IPS-18c (cell line): ENCODE results near the gene CYP26B1.
A peak's percentile ranks its signal among the peaks of the same experiment; 100 is the strongest.

Experiments used
- H3K4me3 ChIP-seq: 2 replicates; pipeline ENCODE4 v1.7.0; 2013; ENCODE audit warnings: low read depth, mild to moderate bottlenecking, low read length, moderate library complexity; ENCODE audit not compliant: insufficient read depth
- H3K9me3 ChIP-seq: one replicate; pipeline ENCODE4 v1.6.1; 2013; ENCODE audit warnings: mild to moderate bottlenecking, low read length, moderate library complexity; ENCODE audit not compliant: control insufficient read depth, insufficient read depth

Gene CYP26B1

DNA sequence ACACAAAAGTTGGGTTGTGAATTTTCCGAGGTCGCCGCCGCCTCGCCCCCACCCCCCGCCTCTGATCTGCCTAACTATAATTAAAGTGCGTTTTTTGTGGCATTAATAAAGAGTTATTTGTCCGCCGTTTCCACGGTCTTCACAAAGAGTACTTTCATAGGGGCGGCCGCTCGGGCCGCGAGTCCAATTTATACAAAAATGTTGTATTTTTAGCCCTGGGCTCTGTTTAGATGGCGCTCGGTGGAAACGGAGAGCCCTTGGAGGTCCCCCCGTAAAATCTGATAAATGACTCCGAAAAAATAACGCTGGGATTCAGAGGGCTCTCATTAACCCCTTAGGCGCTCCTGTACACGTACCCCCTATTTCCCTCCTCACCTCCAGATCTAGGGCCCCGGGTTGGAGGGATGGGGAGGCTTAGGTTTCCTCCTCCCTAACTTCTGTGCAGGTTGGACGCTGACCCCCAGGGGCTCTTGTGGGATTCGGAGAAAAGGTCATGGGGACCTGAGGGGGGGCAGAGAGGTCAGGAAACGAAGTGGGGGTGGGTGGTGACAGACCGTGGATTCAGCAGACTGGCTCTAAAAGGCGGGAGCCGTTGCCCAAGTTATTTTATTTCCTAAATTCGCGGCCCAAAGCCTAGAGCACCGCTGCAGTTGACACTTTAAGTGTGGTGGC, 1.9 kb downstream of the CYP26B1 start:
- Histone ChIP-seq H3K4me3 (peak overlapping the region; percentile 70; the same call in 1 of the 2 replicates), H3K9me3 (peaks cover 9% of the 10 kb centered on the region)

DNA sequence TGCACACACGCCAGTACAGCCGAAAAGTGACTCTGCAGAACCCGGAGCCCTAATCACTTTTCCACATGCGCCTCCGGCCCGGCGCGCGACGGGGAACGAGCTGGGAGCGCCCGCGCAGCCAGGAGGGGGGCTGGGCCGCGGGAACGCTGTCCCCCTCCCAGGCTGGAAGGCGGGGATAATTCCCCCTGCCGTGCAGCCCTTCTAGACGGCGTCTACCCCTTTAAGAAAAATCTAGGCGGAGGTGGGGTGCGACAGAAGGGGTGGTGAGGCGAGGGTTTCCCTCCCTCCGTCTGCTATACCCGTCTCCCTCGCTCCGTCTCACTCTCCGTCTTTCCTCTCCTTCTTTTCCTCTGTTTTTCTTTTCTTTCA, 2.4 kb downstream of the CYP26B1 start:
- peak overlapping the region; percentile 70 for H3K4me3 ChIP-seq
- H3K9me3 ChIP-seq, result peaks cover 9% of the 10 kb centered on the region

DNA sequence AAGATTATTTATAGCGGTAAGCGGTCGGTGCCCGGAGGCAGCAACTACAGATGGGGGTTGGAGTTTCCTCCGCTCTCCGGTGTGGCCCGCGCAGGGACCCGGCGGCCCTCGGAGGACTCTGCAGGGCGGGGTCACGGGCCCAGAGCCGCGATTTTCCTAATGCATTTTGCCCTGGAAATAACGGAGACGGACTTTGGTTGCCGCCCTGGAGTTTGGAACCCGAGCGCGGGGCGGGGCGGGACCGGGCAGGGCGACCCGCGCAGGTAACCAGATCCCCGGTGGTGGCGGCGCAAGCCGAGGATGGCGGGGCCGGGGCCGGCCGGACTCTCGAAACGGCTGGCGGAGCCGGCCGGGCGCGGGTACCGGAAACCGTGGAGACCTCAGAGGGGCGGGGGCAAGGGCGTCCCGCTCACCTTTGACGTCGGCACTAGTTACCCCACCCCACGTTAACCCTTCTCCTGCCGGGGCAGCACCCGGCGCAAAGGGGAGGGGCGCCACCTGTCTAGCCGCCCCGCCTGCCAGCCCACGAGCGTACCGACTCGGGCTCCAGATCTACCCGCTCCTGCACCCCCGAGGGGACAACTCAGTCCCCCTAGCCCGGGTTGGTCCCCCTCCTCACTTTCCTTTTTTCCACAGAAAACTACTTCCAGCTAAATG, 2.9 kb downstream of the CYP26B1 start:
- H3K4me3 ChIP-seq, result peak overlapping the region; percentile 70
- H3K9me3 ChIP-seq, result peaks cover 9% of the 10 kb centered on the region

GRCh38 chr2:72144274-72144631, 3.4 kb downstream of the CYP26B1 start:
- peaks cover 9% of the 10 kb centered on the region for H3K9me3 ChIP-seq
- H3K4me3 ChIP-seq, result peak overlapping the region; percentile 70; the same call in 1 of the 2 replicates

DNA sequence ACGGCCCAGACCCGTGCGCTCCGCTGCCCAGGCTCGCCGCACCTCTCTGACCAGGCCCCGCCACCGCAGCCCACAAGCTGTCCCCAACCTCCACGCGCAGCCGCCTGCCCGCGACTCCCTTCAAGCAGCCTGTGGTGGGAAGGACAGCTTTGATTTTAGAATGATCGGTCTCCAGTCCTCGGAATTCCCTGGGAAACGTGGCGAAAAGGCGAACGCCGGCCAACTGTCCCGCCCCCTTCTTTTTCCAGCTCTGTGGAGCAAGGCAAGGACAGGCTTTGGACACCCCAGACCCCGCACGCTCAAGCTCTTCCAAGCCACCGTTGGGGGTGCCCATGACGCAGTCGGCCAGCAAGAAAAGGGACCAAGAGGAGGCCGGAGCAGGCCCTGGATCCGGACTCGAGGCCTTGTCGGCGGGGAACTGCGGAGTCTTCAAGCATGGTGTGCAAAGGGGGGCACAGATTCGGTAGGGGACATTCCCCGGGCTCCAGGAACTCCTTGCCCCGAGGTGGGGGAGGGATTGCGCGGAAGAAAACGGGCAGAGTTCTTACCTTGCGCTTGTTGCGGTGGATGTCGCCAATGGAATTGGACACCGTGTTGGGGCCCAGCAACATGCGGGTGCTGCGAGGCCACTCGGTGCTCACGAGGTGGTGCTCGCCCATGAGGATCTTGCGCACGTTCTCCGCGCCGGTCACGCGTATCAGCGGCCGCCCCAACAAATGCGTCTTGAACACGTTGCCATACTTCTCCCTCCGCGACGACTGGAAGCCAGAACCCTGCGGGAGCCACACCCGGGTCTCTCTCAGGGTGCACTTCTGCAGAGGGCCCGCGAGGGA, 4.0 kb downstream of the CYP26B1 start:
- Histone ChIP-seq H3K9me3 (peaks cover 9% of the 10 kb centered on the region), H3K4me3 (peak overlapping the region; percentile 16)

- H3K4me3 ChIP-seq, result peak overlapping the region; percentile 16
- peaks cover 9% of the 10 kb centered on the region for H3K9me3 ChIP-seq
These were observed 4.9 kb downstream of the CYP26B1 start for GRCh38 chr2:72142570-72143440.

DNA sequence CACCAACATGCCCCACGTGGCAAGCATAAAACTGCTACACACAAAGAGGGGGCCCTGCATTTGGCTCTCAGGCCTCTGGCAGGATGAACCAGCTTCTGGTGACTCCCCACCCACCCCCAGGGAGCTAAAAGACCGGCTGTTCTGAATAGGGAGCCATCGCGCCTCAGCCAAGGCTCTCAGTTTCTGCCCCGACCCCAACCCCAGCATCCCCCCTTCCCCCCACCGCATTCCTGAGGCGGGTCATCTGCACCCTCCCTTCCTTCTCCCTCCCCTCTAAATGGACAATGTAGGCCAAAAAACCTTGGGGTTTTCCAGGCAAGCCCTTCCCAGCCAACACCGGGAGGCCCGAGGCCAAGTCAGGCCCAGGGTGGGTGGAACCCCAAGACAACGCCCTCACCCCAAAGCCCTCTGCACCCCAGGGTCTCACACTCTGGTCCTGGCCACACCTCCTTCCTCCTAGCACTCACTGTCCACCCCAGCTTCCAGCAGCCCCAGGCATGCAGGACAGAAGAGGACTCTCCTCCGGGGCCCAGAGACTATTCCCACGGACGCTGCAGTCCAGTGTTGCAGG, 5.7 kb downstream of the CYP26B1 start:
- peaks cover 9% of the 10 kb centered on the region for H3K9me3 ChIP-seq
- H3K4me3 ChIP-seq, result no peak overlapping the region

DNA sequence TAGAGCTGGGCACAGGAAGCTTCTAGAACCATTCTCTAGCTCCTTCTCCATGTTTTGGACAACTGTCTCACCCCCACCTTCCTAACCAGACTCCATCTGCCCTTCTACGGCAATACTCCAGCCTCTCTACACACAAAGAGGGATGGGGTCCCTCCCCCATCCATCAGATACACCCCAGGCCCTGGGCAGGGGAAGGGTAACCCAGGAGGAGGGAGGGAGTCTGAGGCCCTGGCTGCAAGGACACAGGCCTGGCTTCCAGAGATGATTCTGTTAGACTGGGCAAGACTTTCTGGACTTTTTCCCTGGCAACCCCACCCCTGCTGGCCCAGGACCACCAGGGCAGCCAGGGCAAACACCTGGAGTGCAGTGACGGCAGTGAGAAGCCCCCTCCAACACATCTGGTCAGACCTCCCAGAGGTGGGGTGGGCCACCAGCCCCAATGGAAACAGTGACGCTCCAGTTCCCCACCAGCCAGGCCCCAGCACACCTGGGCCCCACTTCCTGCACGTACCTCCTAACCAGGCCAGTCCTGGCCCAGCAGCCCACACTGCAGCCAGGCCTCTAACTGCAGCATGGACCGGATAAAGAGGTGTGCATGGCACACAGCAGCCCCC, 6.5 kb downstream of the CYP26B1 start:
- Histone ChIP-seq H3K4me3 (no peak overlapping the region), H3K9me3 (peaks cover 9% of the 10 kb centered on the region)

DNA sequence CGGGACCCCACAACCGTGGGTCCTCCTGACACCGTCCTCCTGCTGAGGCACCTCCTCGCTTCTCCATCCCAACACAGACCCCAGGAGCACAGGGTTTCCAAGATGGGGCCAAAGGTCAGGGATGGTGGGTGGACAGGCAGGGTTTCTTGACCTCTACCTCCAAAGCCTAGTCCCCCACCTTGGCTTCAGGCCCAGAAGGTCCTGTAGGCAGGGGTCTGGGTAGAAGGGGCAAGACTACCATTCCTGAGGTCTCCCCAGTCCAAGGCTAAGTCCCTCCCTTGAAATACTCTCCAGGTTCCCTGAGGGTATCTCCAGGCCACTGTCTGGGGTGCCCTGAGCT, 7.1 kb downstream of the CYP26B1 start:
- Histone ChIP-seq H3K4me3 (no peak overlapping the region), H3K9me3 (peaks cover 9% of the 10 kb centered on the region)

DNA sequence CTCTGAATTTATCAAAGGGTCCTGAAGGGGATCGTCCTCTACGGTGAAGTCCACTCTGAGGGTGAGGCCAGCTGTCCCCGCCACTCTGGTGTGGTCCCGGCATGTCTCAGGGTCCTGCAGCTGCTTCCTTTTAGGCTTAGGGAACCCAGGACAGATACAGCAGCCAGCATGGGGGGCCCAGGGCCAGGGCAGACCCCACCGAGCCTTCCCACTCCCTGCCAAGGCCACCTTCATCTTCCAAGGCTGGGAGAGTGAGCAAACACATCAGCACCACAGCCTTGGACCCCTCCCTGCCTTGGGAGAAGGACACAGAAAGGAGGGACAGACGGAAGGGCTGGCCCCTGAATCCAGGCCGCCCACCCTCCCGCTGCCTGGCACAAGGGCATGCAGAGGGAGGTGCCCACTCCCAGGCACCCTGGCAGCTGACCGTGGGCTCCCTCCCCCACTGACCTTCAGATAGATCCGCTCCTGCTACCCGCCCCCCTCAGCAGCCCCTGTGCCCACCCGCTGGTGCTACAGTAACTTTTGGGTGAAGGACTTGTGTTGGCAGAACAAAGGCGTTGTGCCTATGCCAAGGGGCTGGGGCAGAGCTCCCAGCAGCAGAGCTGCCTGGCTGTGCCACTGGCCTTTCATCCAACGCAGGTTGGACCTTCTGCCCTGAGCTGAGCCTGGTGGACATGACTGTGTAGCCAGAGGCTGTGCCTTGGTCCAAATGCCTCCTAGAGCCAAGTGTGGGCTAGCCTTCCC, 7.6 kb downstream of the CYP26B1 start:
- Histone ChIP-seq H3K9me3 (peaks cover 9% of the 10 kb centered on the region), H3K4me3 (no peak overlapping the region)

DNA sequence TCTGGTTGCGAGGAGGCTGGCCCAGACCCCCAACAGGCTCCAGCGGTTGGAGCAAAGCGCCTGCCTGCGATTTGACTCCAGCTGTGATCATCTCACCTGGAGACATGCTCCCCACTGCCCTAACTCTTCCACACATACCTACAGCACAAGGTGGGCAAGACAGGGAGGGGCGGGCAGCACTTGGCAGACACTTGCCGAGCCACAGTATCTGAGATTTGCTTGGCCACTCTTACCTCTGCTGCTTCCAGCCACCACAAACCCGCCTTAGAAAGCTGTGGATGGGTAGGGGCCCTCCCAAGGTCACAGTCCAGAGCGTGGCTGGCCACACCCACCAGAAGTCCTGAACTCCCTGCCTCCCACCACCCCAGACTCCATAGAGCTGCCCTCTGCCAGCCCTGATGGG, 8.2 kb downstream of the CYP26B1 start:
- H3K9me3 ChIP-seq, result peaks cover 9% of the 10 kb centered on the region
- H3K4me3 ChIP-seq, result no peak overlapping the region

DNA sequence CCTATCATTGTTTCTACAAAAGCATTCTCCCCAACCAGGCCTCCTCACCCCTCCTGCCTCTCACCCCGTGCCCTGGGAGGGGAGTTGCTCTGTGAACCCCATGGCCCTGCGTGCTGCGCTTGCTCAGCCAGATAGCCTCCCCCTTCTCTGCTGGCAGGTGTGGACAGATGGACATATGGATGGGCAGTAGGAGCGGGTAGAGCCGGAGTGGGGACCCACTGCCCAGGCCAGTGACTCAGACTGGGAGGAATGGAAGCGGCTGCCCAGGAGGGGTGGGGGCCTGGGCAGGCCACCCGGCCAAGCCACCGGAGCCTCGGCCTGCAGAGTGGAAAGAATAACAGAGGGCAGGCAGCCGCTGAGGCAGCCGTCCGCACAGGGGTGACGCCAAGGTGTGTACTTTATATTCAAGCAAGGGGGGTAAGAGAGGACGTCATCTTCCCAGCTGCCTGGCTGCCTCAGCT, 8.7 kb downstream of the CYP26B1 start:
- no peak overlapping the region for H3K4me3 ChIP-seq
- H3K9me3 ChIP-seq, result peaks cover 9% of the 10 kb centered on the region

- H3K9me3 ChIP-seq, result peaks cover 6% of the 10 kb centered on the region
These were observed 9.4 kb downstream of the CYP26B1 start for GRCh38 chr2:72138011-72138881.

GRCh38 chr2:72137498-72138010, 10.1 kb downstream of the CYP26B1 start:
- Histone ChIP-seq H3K9me3 (peaks cover 2% of the 10 kb centered on the region), H3K4me3 (no peak overlapping the region)

More at GRCh38 chr2:72138011-72138881, 9.4 kb downstream of the CYP26B1 start:
- no peak overlapping the region for H3K4me3 ChIP-seq

DNA sequence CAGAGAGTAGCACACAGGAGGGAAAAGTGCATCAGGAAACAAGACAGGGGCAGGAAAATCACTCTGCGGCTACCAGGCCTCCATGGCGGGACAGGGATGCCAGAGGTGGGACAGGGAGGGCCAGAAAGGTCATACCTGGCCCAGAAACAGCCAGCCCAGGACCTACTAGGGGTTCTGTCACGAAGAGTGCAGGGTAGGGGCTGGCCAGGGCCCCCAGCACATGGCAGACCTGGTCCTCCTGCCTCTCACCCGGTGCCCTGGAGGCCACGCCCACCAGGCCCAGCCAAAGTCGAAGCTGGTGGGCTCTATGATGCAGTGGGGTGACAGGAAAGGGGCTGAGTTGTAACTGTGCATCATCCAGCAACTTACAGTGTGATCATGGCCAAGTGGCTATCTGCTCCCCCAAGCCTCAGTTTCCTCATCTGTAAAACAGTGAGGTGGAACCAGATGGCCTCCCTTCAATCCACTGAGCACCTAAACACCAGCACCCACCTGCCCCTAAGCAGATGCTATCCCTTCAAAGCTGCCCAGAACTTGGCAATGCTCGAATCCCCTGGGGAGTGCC, 10.6 kb downstream of the CYP26B1 start:
- Histone ChIP-seq H3K9me3 (peaks cover under 1% of the 10 kb centered on the region), H3K4me3 (no peak overlapping the region)
